B cell (primary cell): Measurements from ENCODE around the gene WSB2. TPM values are rescaled to one million over a fixed set of nuclear protein-coding genes. Genes with fewer than 3 reads are reported as not detected.

Experiments used
- ATAC-seq: fragments of 200-7000 bp; cut with Tn5 transposase; one replicate; pipeline ENCODE4 v1.10.0; 2021; ENCODE audit warnings: low read depth, mild to moderate bottlenecking, moderate number of reproducible peaks, moderate library complexity
- CTCF ChIA-PET: fragments of 350-600 bp; sonication (Branson Sonifier 250); formaldehyde crosslinking; loops from one replicate; lab custom pipeline; 2021; ENCODE audit warnings: antibody characterized with exemption, inconsistent platforms; lab: Charles Lee
- POLR2A ChIA-PET: fragments of 350-600 bp; sonication (Branson Sonifier 250); formaldehyde crosslinking; loops from one replicate; lab custom pipeline; 2021; ENCODE audit warnings: antibody characterized with exemption; lab: Charles Lee
- DNase-seq: peaks from one replicate; pipeline ENCODE4 v3.0.0; 2013
- H2AFZ ChIP-seq: 2 replicates; pipeline ENCODE4 v1.6.1; 2012; ENCODE audit warnings: mild to moderate bottlenecking, low read depth, low read length; ENCODE audit not compliant: insufficient read depth, poor library complexity, severe bottlenecking
- H3K27ac ChIP-seq, 2 donors: 1 replicate in 1 of 2; 2 replicates in 1 of 2; pipeline ENCODE4 v1.5.1; 2012 to 2013; ENCODE audit warnings: low read length in 2 of 2, mild to moderate bottlenecking in 2 of 2, moderate library complexity in 1 of 2
- H3K27me3 ChIP-seq, 4 experiments: fragments of 200-600 bp in 1 of 4; sonication (generic) in 1 of 4; replicated peaks in 1 of 4; 1 replicate in 2 of 4; 2 replicates in 2 of 4; pipeline versions ENCODE4 v1.6.1 to v1.7.0; 2013 to 2016; ENCODE audit warnings: low read length in 3 of 4, mild to moderate bottlenecking in 2 of 4, mixed read lengths in 1 of 4, moderate library complexity in 1 of 4; ENCODE audit not compliant: insufficient read depth in 4 of 4, control insufficient read depth in 3 of 4; ENCODE audit errors: control extremely low read depth in 1 of 4
- H3K36me3 ChIP-seq, 2 experiments: replicated peaks in 1 of 2; 1 replicate in 1 of 2; 2 replicates in 1 of 2; pipeline versions ENCODE4 v1.6.1 to v1.7.1; 2013; ENCODE audit warnings: low read length in 1 of 2; ENCODE audit not compliant: insufficient read depth in 2 of 2, control insufficient read depth in 1 of 2; ENCODE audit errors: control extremely low read depth in 1 of 2, extremely low read depth in 1 of 2
- H3K4me1 ChIP-seq, 2 donors: fragments of 200-600 bp in 1 of 2; sonication (generic) in 1 of 2; 1 replicate in 1 of 2; 2 replicates in 1 of 2; pipeline versions ENCODE4 v1.5.1 to v1.6.1; 2013 to 2017; ENCODE audit warnings: low read length in 2 of 2; ENCODE audit not compliant: control insufficient read depth in 2 of 2, insufficient read depth in 2 of 2
- H3K4me2 ChIP-seq: replicated peaks from 2 replicates; pipeline ENCODE3; 2012; ENCODE audit warnings: mild to moderate bottlenecking, low read depth, low read length; ENCODE audit not compliant: poor library complexity, severe bottlenecking
- H3K4me3 ChIP-seq, 5 experiments: fragments of 200-600 bp in 1 of 5; sonication (generic) in 1 of 5; 1 replicate in 3 of 5; 2 replicates in 2 of 5; pipeline versions ENCODE4 v1.5.1 to v1.7.0; 2011 to 2016; ENCODE audit warnings: low read length in 4 of 5, mild to moderate bottlenecking in 4 of 5, low read depth in 2 of 5, control low read depth in 1 of 5, moderate library complexity in 1 of 5; ENCODE audit not compliant: insufficient read depth in 1 of 5; ENCODE audit errors: control extremely low read depth in 1 of 5, extremely low read depth in 1 of 5
- H3K79me2 ChIP-seq: fragments of 200-600 bp; sonication (generic); one replicate; pipeline ENCODE4 v1.6.0; 2016; ENCODE audit warnings: low read length; ENCODE audit not compliant: control insufficient read depth, insufficient read depth
- H3K9ac ChIP-seq: fragments of 200-600 bp; sonication (generic); 2 replicates; pipeline ENCODE4 v1.6.1; 2017; ENCODE audit warnings: mild to moderate bottlenecking, low read length, moderate library complexity
- H3K9me3 ChIP-seq, 3 donors: one replicate each; pipeline versions ENCODE4 v1.6.1 to v1.7.1; 2013; ENCODE audit warnings: low read length in 2 of 3; ENCODE audit not compliant: control insufficient read depth in 2 of 3, insufficient read depth in 1 of 3; ENCODE audit errors: control extremely low read depth in 1 of 3
- H4K20me1 ChIP-seq: 2 replicates; pipeline ENCODE4 v1.6.0; 2012; ENCODE audit warnings: mild to moderate bottlenecking, low read length; ENCODE audit not compliant: insufficient read depth, control insufficient read depth, poor library complexity, severe bottlenecking
- H3K27ac Mint-ChIP-seq: one replicate; pipeline ENCODE4 v1.8.0; 2021; ENCODE audit warnings: mixed read lengths
- H3K27me3 Mint-ChIP-seq: one replicate; pipeline ENCODE4 v1.8.0; 2021; ENCODE audit warnings: mixed read lengths
- H3K4me1 Mint-ChIP-seq: one replicate; pipeline ENCODE4 v1.8.0; 2021; ENCODE audit warnings: mixed read lengths
- H3K4me3 Mint-ChIP-seq: one replicate; pipeline ENCODE4 v1.8.0; 2021; ENCODE audit warnings: mixed read lengths
- H3K9me3 Mint-ChIP-seq: one replicate; pipeline ENCODE4 v1.8.0; 2022; ENCODE audit warnings: mixed read lengths; ENCODE audit not compliant: insufficient read depth
- CTCF ChIP-seq: fragments of 200-600 bp; IDR thresholded peaks from one replicate; pipeline ENCODE4 v1.8.0; 2022; ENCODE audit warnings: antibody characterized with exemption, mild to moderate bottlenecking
- EZH2 ChIP-seq: IDR thresholded peaks from 2 replicates; pipeline ENCODE4 v1.6.1; 2012; ENCODE audit warnings: borderline replicate concordance, low read depth, mild to moderate bottlenecking, moderate library complexity, low read length; ENCODE audit not compliant: insufficient read depth, poor library complexity, severe bottlenecking
- WGBS: methylation state at CpG from one replicate; pipeline ENCODE4 v1.1.5; 2013; ENCODE audit warnings: missing lambda C conversion rate; ENCODE audit not compliant: insufficient coverage; 5-methylcytosine and 5-hydroxymethylcytosine counted together
- intact Hi-C: fragments of 100-400 bp; cut with micrococcal nuclease; formaldehyde crosslinking; loops from one replicate; pipeline ENCODE4 v1.10.0; 2022
- polyA plus RNA-seq: library from polyadenylated mRNA; depleted of rRNA; stranded (reverse); fragments of >200 nt; gene quantifications from 2 replicates; pipeline ENCODE4 v1.2.3, GENCODE V29; 2012
- total RNA-seq, 2 donors: library from RNA; stranded (reverse); fragments of 120-200 nt in 1 of 2; gene quantifications; 1 replicate in 1 of 2; 2 replicates in 1 of 2; pipeline versions ENCODE4 v1.2.3 to v1.2.4, GENCODE V29; 2013 to 2022

The WSB2 gene
- total and polyA plus RNA-seq, 2 donors (not counting 1 experiment from before 2014, with no cell fraction given): 12.3 to 21.4 TPM

- WGBS: 86% methylated on average over 4 of the region's 4 CpGs
- no peak overlapping the region for H3K27ac Mint-ChIP-seq
- Histone ChIP-seq H3K79me2 (no peaks in the 10 kb centered on the region), H3K9me3 (no peaks in the 10 kb centered on the region), H3K4me1 (no peaks in the 10 kb centered on the region), H3K4me3 (no peak overlapping the region), H4K20me1 (no peaks in the 10 kb centered on the region), H3K9ac (no peak overlapping the region), H3K27me3 (peaks cover 0 to 1% (median 0%) of the 10 kb centered on the region in 4 experiments), H3K36me3 (no peaks in the 10 kb centered on the region), H2AFZ (no peak overlapping the region), H3K27ac (no peak overlapping the region), H3K4me2 (no peak overlapping the region)
- no peak for DNase-seq
- H3K4me3 Mint-ChIP-seq: no peak overlapping the region
- no peaks in the 10 kb centered on the region for H3K9me3 Mint-ChIP-seq
- ATAC-seq: no peak
- no peak for TF ChIP-seq EZH2
- TF ChIP-seq CTCF: no peak
- H3K4me1 Mint-ChIP-seq: no peaks in the 10 kb centered on the region
- intact Hi-C loops: no loop called here
- POLR2A ChIA-PET: no interaction called here
- no peaks in the 10 kb centered on the region for H3K27me3 Mint-ChIP-seq
- CTCF ChIA-PET: no interaction called here
Measured at GRCh38 chr12:118073768-118074167, 12.8 kb upstream of the WSB2 start.

- no peak overlapping the region for H3K27ac ChIP-seq
- H3K36me3 ChIP-seq: no peaks in the 10 kb centered on the region
- no peaks in the 10 kb centered on the region for H3K79me2 ChIP-seq
- CTCF ChIA-PET: no interaction called here
- no peak overlapping the region for H3K4me3 ChIP-seq
- H3K9ac ChIP-seq: no peak overlapping the region
- WGBS: 94% methylated on average over 2 of the region's 3 CpGs
- H3K9me3 ChIP-seq: no peaks in the 10 kb centered on the region
- POLR2A ChIA-PET: interaction anchor here (0.6 kb wide), 1 partner anchor 9 kb away, joined by 3 read pairs; no protein-coding TSS in a partner anchor
- Mint-ChIP-seq H3K27me3 (peaks cover 6% of the 10 kb centered on the region), H3K9me3 (no peaks in the 10 kb centered on the region), H3K27ac (no peak overlapping the region), H3K4me3 (no peak overlapping the region), H3K4me1 (peaks cover 3% of the 10 kb centered on the region)
- ATAC-seq: no peak
- TF ChIP-seq CTCF (no peak), EZH2 (no peak)
- H3K27me3 ChIP-seq: peaks cover 0 to 2% (median 0%) of the 10 kb centered on the region in 4 experiments
- H3K4me1 ChIP-seq: peaks cover 2% of the 10 kb centered on the region in 2 donors
- no peak for DNase-seq
- H3K4me2 ChIP-seq: no peak overlapping the region
- no peaks in the 10 kb centered on the region for H4K20me1 ChIP-seq
- intact Hi-C loops: no loop called here
- no peak overlapping the region for H2AFZ ChIP-seq
Measured at GRCh38 chr12:118070650-118071049, 9.7 kb upstream of the WSB2 start.
